Activated T-cell treated with anti-CD3 and anti-CD28 coated beads for 24 hours (primary cell): ENCODE results near the gene UBTD2.
A peak's percentile ranks its signal among the peaks of the same experiment; 100 is the strongest.

Experiments
- DNase-seq: peaks from one replicate; pipeline ENCODE4 v3.0.0-alpha.2; 2020; ENCODE audit warnings: low read depth

Gene UBTD2

GRCh38 chr5:172193872-172194271 is 89.7 kb downstream of the UBTD2 start, which contains the start of gene EFCAB9:
Gene EFCAB9, plus strand, starts transcription at chr5:172194172. Its CDS starts 1 bp downstream, at chr5:172194173.
- DNase-seq: no peak

- no peak for DNase-seq
These were observed 93.8 kb downstream of the UBTD2 start for GRCh38 chr5:172189693-172190296.

DNA sequence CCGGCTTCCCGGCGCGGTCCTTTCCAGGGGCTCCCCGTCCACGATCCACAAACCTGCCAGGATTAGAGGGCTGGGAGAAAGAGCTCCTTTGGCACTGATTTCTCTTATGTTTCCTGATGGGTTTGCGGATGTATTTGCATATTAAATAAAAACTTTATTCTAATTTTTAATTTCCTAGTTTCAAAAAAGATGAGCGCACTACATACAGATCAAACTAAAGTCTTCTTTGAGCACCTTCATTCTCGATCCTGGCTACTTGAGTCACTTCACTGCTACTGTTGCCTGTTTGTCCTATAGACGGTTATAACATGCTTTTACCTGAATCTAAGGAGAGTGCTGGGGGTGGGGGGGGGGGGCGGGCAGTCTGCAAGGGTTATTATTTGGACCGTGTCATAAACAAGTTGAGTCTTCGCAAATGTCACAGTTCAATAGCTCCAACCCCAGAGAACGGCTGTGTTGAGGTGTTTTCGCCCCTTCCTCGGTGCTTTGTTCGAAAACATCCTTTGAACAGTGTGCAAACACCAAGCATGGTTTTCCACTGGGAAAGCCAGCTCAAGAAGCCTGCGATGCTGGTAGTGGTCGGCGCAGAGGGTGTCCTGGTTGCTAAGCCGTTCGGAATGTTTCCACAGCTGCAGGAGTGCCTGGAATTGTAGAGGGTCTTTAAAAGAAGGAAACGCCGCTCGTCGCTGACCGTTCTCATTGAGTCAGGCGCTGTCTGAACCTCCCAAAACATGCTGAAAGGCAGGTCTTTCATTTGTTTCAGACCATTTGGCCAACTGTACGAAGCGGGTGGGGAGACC is 94.5 kb downstream of the UBTD2 start:
- no peak for DNase-seq

DNA sequence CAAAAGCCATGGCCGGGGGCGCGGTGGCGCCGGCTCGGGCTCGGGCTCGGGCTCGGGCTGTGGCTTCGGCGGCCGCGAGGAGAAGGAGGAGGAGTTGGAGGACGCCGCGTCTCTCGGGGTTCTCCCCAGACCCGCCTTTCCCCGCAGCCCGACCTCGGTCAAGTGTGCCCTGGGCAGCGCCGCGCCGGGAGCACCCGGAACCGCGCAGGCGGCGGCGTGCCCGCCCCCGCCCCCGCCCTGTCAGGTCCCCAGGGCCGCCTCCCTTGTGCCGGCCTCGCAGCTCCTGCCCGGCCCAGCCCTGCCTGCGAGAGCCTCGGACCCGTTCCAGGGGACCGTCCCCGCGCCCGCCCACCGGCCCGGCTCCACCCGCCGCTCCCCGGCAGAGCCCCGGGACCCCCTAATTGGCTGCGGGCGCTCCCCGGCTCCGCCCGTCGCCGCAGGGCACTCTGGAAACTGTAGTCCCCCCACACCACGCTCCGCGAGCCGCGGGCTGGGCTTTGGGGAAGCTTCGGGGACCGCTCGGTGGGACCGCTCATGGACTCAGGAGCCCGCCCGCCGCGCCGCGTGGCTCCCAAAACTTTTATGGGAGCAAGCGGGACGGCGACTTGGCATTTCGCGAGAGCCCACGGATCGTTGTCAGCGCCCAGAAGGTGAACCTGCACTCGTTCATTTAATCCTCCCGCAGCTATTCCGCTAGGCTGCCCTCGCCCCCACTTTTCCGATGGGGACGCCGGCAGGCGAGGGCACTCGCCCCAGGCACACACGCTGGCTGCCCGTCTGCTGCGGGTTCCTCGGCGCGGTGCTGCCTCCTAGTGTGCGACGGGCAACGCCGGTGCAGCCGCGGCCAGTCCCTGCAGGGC is 95.3 kb downstream of the UBTD2 start, which contains the start of gene STK10:
Gene STK10 (minus strand): TSS at position 192 of the 860 bp plus-strand sequence. CDS start 182 bp downstream, at position 10.
- peak; percentile 84 for DNase-seq

DNA sequence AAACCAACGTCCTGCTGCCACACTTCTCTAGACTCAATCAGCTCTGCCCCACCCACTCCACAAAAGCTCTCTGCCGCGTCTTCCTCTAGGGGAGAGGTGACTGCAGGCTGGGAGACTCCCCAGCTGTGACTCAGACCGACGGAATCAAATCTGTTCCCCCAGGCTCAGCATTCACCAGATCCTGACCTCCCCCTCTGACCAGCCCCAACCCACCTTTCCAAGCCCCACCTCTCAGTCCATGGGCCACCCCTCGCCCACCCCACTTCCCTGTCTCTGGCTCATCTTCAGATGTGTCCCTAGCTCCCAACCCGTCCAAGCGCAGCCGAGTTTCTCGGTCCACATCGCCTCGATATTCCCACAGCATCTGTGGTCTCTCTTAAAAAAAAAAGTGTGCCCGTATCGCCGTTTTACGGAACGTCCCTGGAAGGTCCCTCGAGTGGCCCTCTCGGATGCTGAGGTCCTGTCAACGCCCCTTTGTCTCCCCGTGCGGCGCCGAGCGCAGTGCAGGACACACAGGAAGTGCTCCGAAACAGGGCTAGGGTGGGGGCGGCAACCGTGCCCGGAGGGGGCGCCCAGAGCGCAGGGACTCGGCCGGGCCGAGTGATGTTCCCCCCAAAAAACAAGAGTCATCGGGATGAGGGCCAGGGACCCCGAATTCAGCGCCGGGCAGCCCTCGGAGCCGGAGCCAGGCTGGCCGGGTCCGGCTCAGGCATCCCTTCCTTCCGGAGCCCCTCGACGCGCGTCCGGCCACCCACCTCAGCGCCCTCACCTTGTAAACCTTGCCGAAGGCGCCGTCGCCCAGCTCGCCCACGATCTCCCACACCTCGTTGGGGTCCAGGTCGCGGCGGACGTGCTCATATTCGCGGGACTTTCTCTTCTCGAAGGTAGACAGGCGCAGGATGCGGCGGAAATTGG is 96.2 kb downstream of the UBTD2 start:
- DNase-seq: no peak

- DNase-seq: no peak
These were observed 97.4 kb downstream of the UBTD2 start for GRCh38 chr5:172186114-172186695.

GRCh38 chr5:172185096-172185461 is 98.5 kb downstream of the UBTD2 start:
- DNase-seq: no peak

- DNase-seq: no peak
These were observed 99.7 kb downstream of the UBTD2 start for GRCh38 chr5:172183881-172184280.

DNA sequence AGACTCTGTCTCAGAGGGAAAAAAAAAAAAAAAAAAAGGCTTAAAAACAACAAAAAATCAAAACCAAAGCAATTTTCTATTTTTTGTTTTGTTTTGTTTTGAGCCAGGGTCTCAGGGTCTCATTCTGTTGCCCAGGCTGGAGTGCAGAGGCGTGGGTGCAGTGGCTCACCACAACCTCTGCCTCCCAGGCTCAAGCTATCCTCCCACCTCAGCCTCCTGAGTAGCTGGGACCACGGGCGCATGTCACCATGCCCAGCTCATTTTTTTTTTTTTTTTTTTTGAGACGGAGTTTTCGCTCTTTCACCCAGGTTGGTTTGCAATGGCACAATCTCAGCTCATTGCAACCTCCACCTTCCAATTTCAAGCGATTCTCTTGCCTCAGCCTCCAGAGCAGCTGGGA is 101.3 kb downstream of the UBTD2 start:
- DNase-seq: no peak

DNA sequence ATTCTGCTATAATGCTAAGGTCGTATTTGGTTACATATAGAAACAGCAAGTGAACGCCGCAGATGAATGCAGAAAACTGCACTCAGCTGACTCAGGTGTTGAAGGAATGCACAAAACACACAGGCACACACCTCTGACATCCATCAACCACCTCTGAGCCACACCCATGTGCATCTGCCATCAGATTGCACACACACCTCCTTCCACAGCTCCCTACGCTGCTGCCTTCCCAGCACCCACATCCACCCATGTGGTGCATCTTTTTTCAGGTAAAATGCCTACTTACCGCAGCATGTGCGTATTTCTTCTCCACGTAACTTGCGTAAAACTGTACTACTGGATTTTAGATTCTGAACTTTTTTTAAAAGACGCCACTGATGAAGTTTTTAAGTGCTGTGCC is 102.6 kb downstream of the UBTD2 start:
- DNase-seq: no peak

- no peak for DNase-seq
These were observed 104.3 kb downstream of the UBTD2 start for GRCh38 chr5:172178991-172179989.

GRCh38 chr5:172178301-172178987 is 105.1 kb downstream of the UBTD2 start:
- no peak for DNase-seq

DNA sequence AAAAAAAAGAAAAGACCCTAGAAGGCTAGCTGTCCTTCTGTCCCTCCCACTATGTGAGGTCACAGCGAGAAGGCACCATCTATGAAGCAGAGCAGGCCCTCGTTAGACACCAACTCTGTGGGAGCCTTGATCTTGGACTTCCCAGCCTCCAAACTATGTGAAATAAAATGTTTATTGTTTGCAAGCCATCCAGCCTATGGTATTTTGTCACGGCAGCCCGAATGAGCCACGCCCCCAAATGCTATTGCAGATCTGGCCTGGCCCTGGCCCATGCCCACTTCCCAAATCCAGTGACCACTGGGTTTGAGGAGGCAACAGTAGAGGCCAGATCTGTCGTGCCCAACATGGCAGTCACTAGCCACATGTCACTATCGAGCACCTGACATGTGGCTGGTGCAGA is 106.4 kb downstream of the UBTD2 start:
- no peak for DNase-seq

DNA sequence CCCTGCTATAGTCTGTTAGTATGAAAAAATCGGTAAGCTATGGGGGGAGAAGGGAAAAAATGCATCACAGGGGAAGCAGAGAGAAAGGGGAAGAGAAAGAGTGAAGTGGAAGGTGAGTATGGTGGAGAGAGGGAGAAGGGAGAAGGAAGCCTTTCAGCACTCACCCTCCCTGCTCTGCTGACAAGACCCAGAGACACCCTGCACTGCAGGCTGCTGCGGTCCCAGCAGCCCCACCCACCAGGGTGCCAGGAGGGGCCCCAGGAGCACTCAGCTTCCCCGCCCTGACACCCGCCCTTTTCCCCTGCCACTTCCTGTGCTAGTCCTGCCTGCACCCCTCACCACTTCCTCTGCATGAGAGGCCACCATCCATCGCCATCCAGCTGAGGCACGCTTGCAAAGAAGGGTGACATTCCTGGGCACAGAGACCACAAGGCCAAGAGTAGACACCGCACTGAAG is 108.3 kb downstream of the UBTD2 start:
- peak; percentile 89 for DNase-seq

- DNase-seq: peak; percentile 72
These were observed 109.9 kb downstream of the UBTD2 start for GRCh38 chr5:172173564-172174153.

DNA sequence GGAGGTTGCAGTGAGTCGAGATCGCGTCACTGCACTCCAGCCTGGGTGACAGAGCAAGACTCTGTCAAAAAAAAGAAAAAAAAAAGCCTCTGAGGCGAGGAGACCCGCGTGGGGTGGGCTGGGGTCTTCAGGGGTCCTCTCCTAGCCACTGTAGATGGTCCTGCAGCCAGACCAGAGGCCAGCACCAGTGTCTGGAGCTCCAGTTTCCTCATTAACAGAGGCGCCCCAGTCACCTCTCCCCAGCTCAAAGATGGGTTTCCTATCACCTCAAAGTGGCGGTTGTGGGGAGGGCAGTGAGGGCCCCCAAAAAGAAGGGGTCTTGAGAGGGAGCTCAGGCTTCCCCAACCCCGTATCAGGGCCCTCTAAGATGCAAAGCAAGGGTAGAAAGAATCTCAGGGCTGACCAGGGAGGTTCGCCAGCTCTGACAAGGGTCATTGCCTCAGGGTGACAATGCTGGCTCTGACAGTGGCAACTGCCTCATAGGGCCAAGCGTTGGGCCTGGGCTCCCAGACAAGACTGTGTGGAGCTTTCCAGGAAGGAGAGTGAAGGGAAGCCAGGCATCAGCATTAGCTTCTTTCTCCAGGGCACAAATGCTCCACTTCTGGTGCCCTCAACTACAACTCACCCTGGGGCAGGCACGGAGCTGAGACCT is 110.5 kb downstream of the UBTD2 start:
- DNase-seq: no peak

- no peak for DNase-seq
These were observed 112.4 kb downstream of the UBTD2 start for GRCh38 chr5:172171118-172171517.

GRCh38 chr5:172170251-172170701 is 113.3 kb downstream of the UBTD2 start:
- no peak for DNase-seq
